GM12878 (cell line): ENCODE data around the gene STAT4. TPM values are rescaled to one million over a fixed set of nuclear protein-coding genes. Genes with fewer than 3 reads are reported as not detected.

Source experiments
- ATAC-seq: fragments of 200-7000 bp; cut with Tn5 transposase; 3 replicates; pipeline ENCODE4 v1.9.1; 2020; ENCODE audit warnings: mild to moderate bottlenecking, moderate library complexity
- BruUV-seq: library from RNA; stranded (reverse); fragments of 400-500 nt; replicated peaks from 2 replicates; lab custom pipeline; 2021; lab: Mats Ljungman, UMichigan
- CTCF ChIA-PET: fragments of 300-600 bp; sonication (Branson Sonifier 250); formaldehyde crosslinking; extraction: SDS; loops from one replicate; lab custom pipeline; 2021; ENCODE audit warnings: inconsistent platforms; lab: Yijun Ruan, JAX
- POLR2A ChIA-PET: fragments of 350-600 bp; formaldehyde crosslinking; extraction: SDS; loops from one replicate; lab custom pipeline; 2021; ENCODE audit warnings: inconsistent platforms; lab: Charles Lee
- RAD21 ChIA-PET: fragments of 300-600 bp; sonication (Branson Sonifier 250); formaldehyde crosslinking; loops from one replicate; lab custom pipeline; 2023; ENCODE audit warnings: antibody characterized with exemption; ENCODE audit not compliant: unreplicated experiment; lab: Charles Lee
- SMC1A ChIA-PET: fragments of 300-600 bp; sonication (Branson Sonifier 250); formaldehyde crosslinking; loops from one replicate; lab custom pipeline; 2023; ENCODE audit not compliant: unreplicated experiment, uncharacterized antibody; lab: Charles Lee
- DNase-seq: peaks from one replicate; pipeline ENCODE4 v3.0.0-alpha.2; 2011; ENCODE audit warnings: low read depth, low spot score
- FAIRE-seq: peaks from 3 replicates; lab custom pipeline; 2011; peaks lifted over from hg19 to GRCh38; lab: Jason Lieb, UNC
- H2AFZ ChIP-seq: 2 replicates; pipeline ENCODE4 v1.6.0; 2011; ENCODE audit warnings: low read depth, low read length, control low read depth; ENCODE audit not compliant: control insufficient read depth
- H3K27ac ChIP-seq: 2 replicates; pipeline ENCODE4 v1.5.1; 2011; ENCODE audit warnings: control low read depth; ENCODE audit not compliant: control insufficient read depth, insufficient read depth
- H3K27me3 ChIP-seq, 2 experiments: replicated peaks in 1 of 2; 2 replicates each; pipeline versions ENCODE4 v1.6.0 to v1.6.1; 2011; ENCODE audit warnings: low read length in 1 of 2; ENCODE audit not compliant: control insufficient read depth in 2 of 2, insufficient read depth in 2 of 2
- H3K36me3 ChIP-seq, 2 experiments: 2 replicates each; pipeline ENCODE4 v1.5.1; 2011; ENCODE audit warnings: low read length in 1 of 2; ENCODE audit not compliant: control insufficient read depth in 2 of 2, insufficient read depth in 2 of 2
- H3K4me1 ChIP-seq: 2 replicates; pipeline ENCODE4 v1.6.1; 2011; ENCODE audit warnings: mild to moderate bottlenecking, low read length, moderate library complexity, mixed read lengths; ENCODE audit not compliant: control insufficient read depth, insufficient read depth
- H3K4me2 ChIP-seq: 2 replicates; pipeline ENCODE4 v1.6.0; 2011; ENCODE audit warnings: control low read depth; ENCODE audit not compliant: control insufficient read depth, insufficient read depth
- H3K4me3 ChIP-seq: fragments of 200-600 bp; sonication (generic); 2 replicates; pipeline ENCODE4 v1.5.1; 2016
- H3K79me2 ChIP-seq: 2 replicates; pipeline ENCODE4 v1.6.0; 2011; ENCODE audit warnings: low read length; ENCODE audit not compliant: control insufficient read depth, insufficient read depth
- H3K9ac ChIP-seq: 2 replicates; pipeline ENCODE4 v1.8.0; 2011; ENCODE audit warnings: low read length, control low read depth, mixed read lengths; ENCODE audit not compliant: control insufficient read depth, insufficient read depth
- H3K9me3 ChIP-seq: replicated peaks from 3 replicates; pipeline ENCODE4 v1.5.1; 2011; ENCODE audit warnings: mild to moderate bottlenecking, low read length; ENCODE audit not compliant: control insufficient read depth, insufficient read depth
- H4K20me1 ChIP-seq: 2 replicates; pipeline ENCODE4 v1.6.0; 2011; ENCODE audit not compliant: control insufficient read depth, insufficient read depth
- CUX1 ChIP-seq: IDR thresholded peaks from 2 replicates; pipeline ENCODE4 v1.6.1; 2012; ENCODE audit warnings: improper control_type of control experiment, low read depth, low read length; ENCODE audit not compliant: insufficient replicate concordance
- EED ChIP-seq: sonication (generic); IDR thresholded peaks from 2 replicates; pipeline ENCODE4 v1.6.1; 2016; ENCODE audit warnings: antibody characterized with exemption, low read depth
- ESRRA ChIP-seq: IDR thresholded peaks from 2 replicates; pipeline ENCODE4 v1.6.1; 2012; ENCODE audit warnings: mild to moderate bottlenecking, low read length, improper control_type of control experiment
- IKZF2 ChIP-seq, 2 experiments: fragments of 450-650 bp; IDR thresholded peaks; 2 replicates each; pipeline ENCODE4 v1.6.1; 2017; ENCODE audit warnings: mild to moderate bottlenecking in 2 of 2, moderate library complexity in 2 of 2
- NFIC ChIP-seq: IDR thresholded peaks from 2 replicates; pipeline ENCODE4 v1.6.1; 2012; ENCODE audit warnings: low read depth, mild to moderate bottlenecking, inconsistent platforms, low read length, moderate library complexity
- YY1 ChIP-seq: IDR thresholded peaks from 2 replicates; pipeline ENCODE4 v1.6.1; 2011; ENCODE audit warnings: low read depth, mild to moderate bottlenecking, low read length
- ZNF274 ChIP-seq: IDR thresholded peaks from one replicate; pipeline ENCODE4 v1.8.0; 2011; ENCODE audit not compliant: insufficient read length, insufficient read depth
- ZNF592 ChIP-seq: fragments of 450-650 bp; IDR thresholded peaks from 2 replicates; pipeline ENCODE4 v1.6.1; 2017; ENCODE audit warnings: mild to moderate bottlenecking, moderate library complexity
- WGBS: methylation state at CpG from one replicate; pipeline ENCODE4 v1.1.6; 2016; ENCODE audit warnings: low lambda C conversion rate; ENCODE audit not compliant: insufficient replicate concordance, insufficient coverage; ENCODE audit errors: missing lambda C conversion rate; 5-methylcytosine and 5-hydroxymethylcytosine counted together
- in situ Hi-C: fragments of 300-500 bp; cut with MboI; formaldehyde crosslinking; loops from 9 replicates; pipeline ENCODE4 v1.14.3; 2018; ENCODE audit warnings: mixed read lengths
- intact Hi-C: fragments of 100-400 bp; cut with micrococcal nuclease; formaldehyde crosslinking; loops from one replicate; pipeline ENCODE4 v1.14.2; 2022; ENCODE audit not compliant: unreplicated experiment
- polyA plus RNA-seq, 11 experiments: library from polyadenylated mRNA; depleted of rRNA in 4 of 11; unstranded in 6 of 11; stranded (reverse) in 5 of 11; fragments of >200 nt; fragmentation: Nextera tagmentation in 4 of 11; fragmentation: Illumina TruSeq in 1 of 11; extraction: Ambion mirVana in 4 of 11; extraction: Trizol in 1 of 11; gene quantifications; 1 replicate in 1 of 11; 2 replicates in 10 of 11; pipeline versions ENCODE4 v1.2.1 to v1.2.3, GENCODE V29; 2011 to 2016; ENCODE audit warnings: inconsistent platforms in 2 of 11, missing spikeins in 2 of 11, low read depth in 1 of 11
- total RNA-seq, 4 experiments: library from RNA; depleted of rRNA in 3 of 4; stranded (reverse); fragments of >200 nt in 3 of 4; fragmentation: Illumina TruSeq in 1 of 4; extraction: Trizol in 1 of 4; gene quantifications; 2 replicates each; pipeline versions ENCODE4 v1.2.1 to v1.2.3, GENCODE V29; 2013 to 2021

The STAT4 gene
- total and polyA plus RNA-seq, 10 of the 15 experiments (the other 5 are each of a cell fraction or from before 2014, with no cell fraction given) = 3.1 to 9.3 (median 7.1) TPM

GRCh38 chr2:191025135-191025534 lies 125.7 kb downstream of the STAT4 start (continued):
- TF ChIP-seq CUX1 = no peak

- BruUV-seq = no TSS peak
- Histone ChIP-seq H2AFZ (no peak overlapping the region), H3K36me3 (no peaks in the 10 kb centered on the region), H4K20me1 (no peaks in the 10 kb centered on the region), H3K27me3 (no peaks in the 10 kb centered on the region), H3K4me2 (no peak overlapping the region), H3K4me3 (no peak overlapping the region), H3K79me2 (peaks cover 24% of the 10 kb centered on the region), H3K9ac (no peak overlapping the region), H3K27ac (no peak overlapping the region; the same call in 1 of the 2 replicates), H3K4me1 (peaks cover 43% of the 10 kb centered on the region), H3K9me3 (no peaks in the 10 kb centered on the region)
- intact Hi-C loops = no loop called here
- in situ Hi-C loops = no loop called here
- ATAC-seq = no peak
- no peak for TF ChIP-seq ESRRA
- TF ChIP-seq EED = peak; percentile 25; the same call in 1 of the 2 replicates
- no peak for TF ChIP-seq ZNF592
- no peak for TF ChIP-seq NFIC
- no peak for TF ChIP-seq YY1
- TF ChIP-seq IKZF2 (IDR thresholded peaks at IDR 0.05) = peak in 1 of 2 experiments; percentile 44; a peak in 1 of 4 replicates
- no peak for TF ChIP-seq ZNF274
- no peak for DNase-seq
- SMC1A ChIA-PET = interaction anchor here (0.5 to 2.5 kb wide), 9 partner anchors 9 to 239 kb away, joined by 3 to 17 read pairs (median 4); partner anchors contain the start of gene STAT1
- RAD21 ChIA-PET = interaction anchor here (1.1 to 2.0 kb wide), 2 partner anchors 11 to 26 kb away, joined by 5 to 12 read pairs; no protein-coding TSS in a partner anchor
- CTCF ChIA-PET = interaction anchor here (1.2 to 3.0 kb wide), 3 partner anchors 11 to 132 kb away, joined by 3 to 7 read pairs (median 3); no protein-coding TSS in a partner anchor
- FAIRE-seq = no peak
- POLR2A ChIA-PET = interaction anchor here (0.7 to 8.3 kb wide), 5 partner anchors 11 to 62 kb away, joined by 3 to 75 read pairs (median 4); partner anchors contain the start of gene STAT1
- WGBS = 98% methylated on average over 7 of the region's 7 CpGs
Measured at GRCh38 chr2:191023235-191023679, 127.5 kb downstream of the STAT4 start.
